ENCODE measurements around the gene MRPL21.
A peak's percentile ranks its signal among the peaks of the same experiment; 100 is the strongest.
"Not testable (repeated sequence)": the region's sequence is repeated elsewhere in the genome, so short reads cannot be mapped to it uniquely, and the experiment has no call there.

The MRPL21 gene

GRCh38 chr11:68891351-68891948 is 12.2 kb downstream of the MRPL21 start:
- DNase-seq (ENCODE audit: low read depth), result no peak
- no peak for TF ChIP-seq CTCF (IDR thresholded peaks at IDR 0.05; ENCODE audit: control insufficient read depth, insufficient read depth, low read depth, low read length, missing control alignments)

GRCh38 chr11:68890490-68891231 is 13.0 kb downstream of the MRPL21 start:
- peak; percentile 33 for DNase-seq (ENCODE audit: low read depth)
- H3K4me3 ChIP-seq (ENCODE audit: control insufficient read depth, low read depth, low read length), result no peak overlapping the region

More at GRCh38 chr11:68891351-68891948, 12.2 kb downstream of the MRPL21 start:
- no peak overlapping the region for H3K4me3 ChIP-seq (ENCODE audit: control insufficient read depth, low read depth, low read length)

GRCh38 chr11:68889948-68890446 is 13.6 kb downstream of the MRPL21 start:
- no peak overlapping the region for H3K4me3 ChIP-seq (ENCODE audit: control insufficient read depth, low read depth, low read length)
- DNase-seq (ENCODE audit: low read depth), result peak; percentile 74

More at GRCh38 chr11:68890490-68891231, 13.0 kb downstream of the MRPL21 start:
- TF ChIP-seq CTCF (IDR thresholded peaks at IDR 0.05; ENCODE audit: control insufficient read depth, insufficient read depth, low read depth, low read length, missing control alignments), result no peak

GRCh38 chr11:68884827-68885226 is 18.8 kb downstream of the MRPL21 start:
- not testable (repeated sequence) for H3K4me3 ChIP-seq (ENCODE audit: control insufficient read depth, low read depth, low read length); DNase-seq (ENCODE audit: low read depth)

More at GRCh38 chr11:68889948-68890446, 13.6 kb downstream of the MRPL21 start:
- peak; percentile 75 for TF ChIP-seq CTCF (IDR thresholded peaks at IDR 0.05; ENCODE audit: control insufficient read depth, insufficient read depth, low read depth, low read length, missing control alignments)

- DNase-seq (ENCODE audit: low read depth), result no peak
- no peak for TF ChIP-seq CTCF (IDR thresholded peaks at IDR 0.05; ENCODE audit: control insufficient read depth, insufficient read depth, low read depth, low read length, missing control alignments)
- H3K4me3 ChIP-seq (ENCODE audit: control insufficient read depth, low read depth, low read length), result no peak overlapping the region
Measured at GRCh38 chr11:68882391-68882790, 21.2 kb downstream of the MRPL21 start.

GRCh38 chr11:68881320-68881719 is 22.3 kb downstream of the MRPL21 start:
- TF ChIP-seq CTCF (IDR thresholded peaks at IDR 0.05; ENCODE audit: control insufficient read depth, insufficient read depth, low read depth, low read length, missing control alignments), result no peak
- DNase-seq (ENCODE audit: low read depth), result no peak
- H3K4me3 ChIP-seq (ENCODE audit: control insufficient read depth, low read depth, low read length), result no peak overlapping the region

GRCh38 chr11:68880851-68881250 is 22.8 kb downstream of the MRPL21 start:
- no peak overlapping the region for H3K4me3 ChIP-seq (ENCODE audit: control insufficient read depth, low read depth, low read length)
- TF ChIP-seq CTCF (IDR thresholded peaks at IDR 0.05; ENCODE audit: control insufficient read depth, insufficient read depth, low read depth, low read length, missing control alignments), result no peak
- DNase-seq (ENCODE audit: low read depth), result no peak
